Posterior vena cava (tissue), 2 donors: ENCODE measurements around the gene MED15. TPM values are rescaled to one million over a fixed set of nuclear protein-coding genes. Genes with fewer than 3 reads are reported as not detected.

ENCODE experiments used
- DNase-seq: peaks from one replicate; pipeline ENCODE4 v3.0.0-alpha.2; 2020; ENCODE audit warnings: low spot score
- intact Hi-C, 2 donors: fragments of 100-400 bp; cut with DNase I; formaldehyde crosslinking; loops; one replicate each; pipeline versions ENCODE4 v1.14.1 to v1.14.2; 2022 to 2023
- total RNA-seq, 2 donors: library from RNA; stranded (reverse); fragmentation: NEBNext Ultra II Directional; extraction: Animal tissue kit (Norgen Biotek cat#: 25700); gene quantifications; one replicate each; pipeline ENCODE4 v1.2.1, GENCODE V29; 2021
- donor health status: DM: yes; HTN: yes; CAD: no.
- donor health status: DM: yes; HTN: yes; CAD: no.

MED15 gene
- total RNA-seq, 2 donors from 2014 or later = 75.9 to 80.5 TPM

DNA sequence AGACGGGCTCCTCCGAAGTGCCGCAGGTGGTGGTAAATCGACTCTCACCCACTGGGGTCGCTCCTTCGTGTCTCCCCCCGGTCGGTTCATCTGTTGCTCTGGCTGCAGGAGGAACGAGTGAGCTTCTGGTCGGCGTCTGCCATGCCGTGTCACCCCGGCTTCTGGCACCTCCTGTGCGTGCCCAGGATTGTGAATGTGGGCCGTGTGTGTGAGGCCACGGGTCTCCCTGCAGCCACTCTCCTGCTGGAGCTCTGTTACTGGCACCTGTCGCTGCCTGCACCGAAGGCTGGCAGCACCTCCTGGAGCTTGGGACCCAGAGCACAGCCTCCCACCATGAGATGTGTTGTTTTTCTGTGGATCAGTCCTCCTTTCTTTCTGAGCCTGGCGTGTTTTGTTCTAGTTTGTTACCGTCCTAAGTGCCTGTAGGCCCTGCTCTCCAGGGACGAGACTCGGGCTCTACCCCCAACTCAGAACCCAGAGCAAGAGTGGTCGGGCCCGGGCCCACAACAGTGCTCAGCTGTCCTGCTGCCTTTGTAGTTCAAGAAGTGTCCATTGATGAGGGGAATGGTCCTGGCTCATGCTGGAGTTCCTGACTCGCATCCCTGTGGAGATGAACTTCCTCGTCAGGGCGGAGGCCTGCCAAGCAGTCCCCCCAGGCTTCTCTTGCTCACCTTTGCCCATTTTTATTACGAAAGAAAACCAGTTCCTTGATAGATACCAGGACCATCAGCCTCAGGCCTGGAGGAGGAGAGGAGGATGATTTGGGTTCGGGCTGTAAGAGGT, 66.6 kb downstream of the MED15 start:
- no peak for DNase-seq
- intact Hi-C loops = loop anchor here in 1 of 2 donors (10.0 kb wide), 1 partner anchor 1181 kb away; no protein-coding TSS in a partner anchor

GRCh38 chr22:20574920-20575353, 67.5 kb downstream of the MED15 start:
- DNase-seq = no peak
- intact Hi-C loops = loop anchor here in 1 of 2 donors (10.0 kb wide), 1 partner anchor 1180 kb away; no protein-coding TSS in a partner anchor

- intact Hi-C loops = loop anchor here in 1 of 2 donors (10.0 kb wide), 1 partner anchor 1179 kb away; no protein-coding TSS in a partner anchor
- no peak for DNase-seq
These were observed 68.5 kb downstream of the MED15 start for GRCh38 chr22:20575724-20576444.

DNA sequence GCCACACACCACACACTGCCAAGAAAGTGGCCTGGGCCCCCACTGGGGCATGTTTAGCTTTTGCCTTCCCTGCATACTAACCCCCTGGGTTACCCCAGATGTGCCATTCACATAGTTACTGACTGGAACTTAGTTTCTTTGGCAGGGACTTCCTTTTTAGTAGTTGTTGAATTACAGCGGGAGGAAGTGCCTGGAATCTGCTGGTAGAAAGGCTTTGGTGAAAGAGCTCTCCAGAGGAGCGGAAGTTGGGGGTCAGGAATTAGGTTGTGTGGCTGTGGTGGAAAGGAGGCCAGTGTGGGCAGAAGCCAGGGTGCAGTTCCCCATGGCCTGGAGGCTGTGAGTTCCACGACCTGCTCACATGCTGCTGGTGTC, 69.0 kb downstream of the MED15 start:
- no peak for DNase-seq
- intact Hi-C loops = loop anchor here in 1 of 2 donors (10.0 kb wide), 1 partner anchor 1178 kb away; no protein-coding TSS in a partner anchor

- DNase-seq = no peak
- intact Hi-C loops = loop anchor here in 1 of 2 donors (10.0 kb wide), 1 partner anchor 1178 kb away; no protein-coding TSS in a partner anchor
These were observed 69.6 kb downstream of the MED15 start for GRCh38 chr22:20577045-20577444.

- no peak for DNase-seq
- intact Hi-C loops = loop anchor here in 1 of 2 donors (10.0 kb wide), 1 partner anchor 1177 kb away; no protein-coding TSS in a partner anchor
These were observed 70.2 kb downstream of the MED15 start for GRCh38 chr22:20577549-20577975.

DNA sequence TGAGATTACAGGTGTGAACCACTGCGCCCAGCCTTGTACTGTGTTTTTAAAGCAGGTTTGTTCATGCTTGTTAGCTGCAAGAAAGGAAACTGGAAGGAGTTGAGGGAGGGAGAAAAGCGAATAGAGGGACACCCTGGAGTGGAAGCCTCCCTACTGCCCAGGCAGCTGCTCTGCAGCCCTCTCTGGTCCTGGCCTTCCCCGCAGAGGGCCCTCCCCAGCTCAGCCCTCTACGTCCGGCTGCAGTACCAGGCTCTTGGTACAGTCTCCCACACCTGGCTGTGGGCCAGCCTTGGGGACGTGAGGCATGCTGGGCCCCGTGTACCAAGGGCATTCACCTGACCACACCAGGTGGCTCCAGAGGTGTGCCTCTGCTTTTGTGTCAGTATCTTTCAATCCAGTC, 70.8 kb downstream of the MED15 start:
- intact Hi-C loops = loop anchor here in 1 of 2 donors (10.0 kb wide), 1 partner anchor 1177 kb away; no protein-coding TSS in a partner anchor
- DNase-seq = no peak

DNA sequence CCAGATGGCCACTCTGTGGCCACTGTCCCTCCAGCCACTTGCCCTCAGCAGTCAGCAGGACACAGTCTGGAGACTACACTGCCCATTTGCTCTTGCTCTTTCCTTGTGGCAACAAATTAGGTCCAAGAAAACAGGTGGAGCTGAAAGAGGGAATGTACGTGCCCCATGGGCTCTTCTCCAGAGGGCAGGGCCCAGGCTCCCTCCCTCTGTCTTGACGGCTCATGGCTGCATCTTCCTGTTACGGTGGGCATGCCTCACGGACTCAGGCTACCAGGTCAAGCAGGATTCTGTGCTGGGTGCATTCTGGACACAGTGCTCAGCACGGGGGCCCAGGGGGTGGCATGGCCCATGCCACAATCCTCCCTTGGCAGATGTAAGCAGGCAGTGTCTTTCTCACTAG, 71.3 kb downstream of the MED15 start:
- no peak for DNase-seq
- intact Hi-C loops = loop anchor here in 1 of 2 donors (10.0 kb wide), 1 partner anchor 1176 kb away; no protein-coding TSS in a partner anchor

GRCh38 chr22:20579273-20580120, 72.1 kb downstream of the MED15 start:
- DNase-seq = no peak
- intact Hi-C loops = loop anchor here in 1 of 2 donors (10.0 kb wide), 1 partner anchor 1175 kb away; no protein-coding TSS in a partner anchor

- DNase-seq = no peak
- intact Hi-C loops = no loop called here
These were observed 72.8 kb downstream of the MED15 start for GRCh38 chr22:20580179-20580578.

GRCh38 chr22:20580611-20581502, 73.4 kb downstream of the MED15 start:
- no peak for DNase-seq

DNA sequence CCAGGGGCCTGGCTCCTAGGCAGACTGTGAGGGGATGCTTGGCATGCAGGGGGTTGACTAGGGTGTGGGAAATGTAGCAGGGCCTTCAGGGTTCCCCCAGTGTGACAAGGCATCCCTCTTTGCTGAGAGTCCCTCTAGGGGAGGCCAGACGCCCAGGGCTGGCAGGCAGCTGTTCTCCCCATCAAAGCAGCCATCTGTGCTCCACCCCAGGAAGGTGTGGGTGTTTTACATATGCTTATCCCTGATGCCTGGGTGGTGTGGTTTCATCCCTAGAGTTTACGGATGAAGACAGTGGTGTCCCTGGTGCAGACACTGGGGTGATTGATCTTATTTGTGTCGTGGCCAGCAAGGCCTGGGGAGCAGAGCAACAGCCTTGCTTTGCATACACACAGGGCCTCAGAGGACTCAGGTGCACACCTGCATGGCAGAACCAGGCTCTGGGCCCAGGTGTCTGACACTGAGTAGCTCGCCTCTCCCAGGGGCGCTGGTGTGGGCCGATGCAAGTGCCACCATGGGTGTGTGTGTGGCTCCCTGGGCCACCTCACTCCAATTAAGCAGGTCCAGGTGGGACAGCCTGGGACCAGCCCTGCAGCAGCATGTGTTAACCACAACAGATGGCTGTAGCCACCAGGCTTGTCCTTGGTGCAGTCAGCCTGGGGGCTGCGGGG, 74.2 kb downstream of the MED15 start:
- intact Hi-C loops = no loop called here
- no peak for DNase-seq

More at GRCh38 chr22:20580611-20581502, 73.4 kb downstream of the MED15 start:
- intact Hi-C loops = no loop called here

GRCh38 chr22:20582171-20582511, 74.7 kb downstream of the MED15 start:
- no peak for DNase-seq
- intact Hi-C loops = no loop called here

DNA sequence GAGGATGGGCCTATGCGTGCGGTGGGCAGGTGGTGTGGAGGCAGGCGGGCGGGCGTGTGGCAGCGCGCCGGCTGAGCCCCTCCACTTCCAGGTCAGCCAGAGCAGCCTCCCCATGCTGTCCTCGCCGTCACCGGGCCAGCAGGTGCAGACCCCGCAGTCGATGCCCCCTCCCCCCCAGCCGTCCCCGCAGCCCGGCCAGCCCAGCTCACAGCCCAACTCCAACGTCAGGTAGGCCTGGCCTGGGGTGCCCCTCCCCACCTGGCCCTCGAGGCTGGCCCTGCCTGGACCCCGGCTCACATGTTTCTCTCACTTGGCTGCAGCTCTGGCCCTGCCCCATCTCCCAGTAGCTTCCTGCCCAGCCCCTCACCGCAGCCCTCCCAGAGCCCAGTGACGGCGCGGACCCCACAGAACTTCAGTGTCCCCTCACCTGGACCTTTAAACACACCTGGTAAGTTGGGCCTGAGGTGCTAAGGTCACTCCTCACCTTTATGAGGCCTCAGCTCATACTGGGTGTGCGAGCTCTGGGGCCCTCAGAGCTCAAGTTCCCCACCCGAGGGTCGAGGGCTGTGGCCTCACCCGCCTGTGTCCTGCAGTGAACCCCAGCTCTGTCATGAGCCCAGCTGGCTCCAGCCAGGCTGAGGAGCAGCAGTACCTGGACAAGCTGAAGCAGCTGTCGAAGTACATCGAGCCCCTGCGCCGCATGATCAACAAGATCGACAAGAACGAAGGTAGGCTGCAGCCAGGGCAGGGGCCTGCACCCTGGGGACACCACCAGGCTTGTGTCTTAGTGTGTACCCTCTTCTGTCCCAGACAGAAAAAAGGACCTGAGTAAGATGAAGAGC, 75.3 kb downstream of the MED15 start:
- no peak for DNase-seq

DNA sequence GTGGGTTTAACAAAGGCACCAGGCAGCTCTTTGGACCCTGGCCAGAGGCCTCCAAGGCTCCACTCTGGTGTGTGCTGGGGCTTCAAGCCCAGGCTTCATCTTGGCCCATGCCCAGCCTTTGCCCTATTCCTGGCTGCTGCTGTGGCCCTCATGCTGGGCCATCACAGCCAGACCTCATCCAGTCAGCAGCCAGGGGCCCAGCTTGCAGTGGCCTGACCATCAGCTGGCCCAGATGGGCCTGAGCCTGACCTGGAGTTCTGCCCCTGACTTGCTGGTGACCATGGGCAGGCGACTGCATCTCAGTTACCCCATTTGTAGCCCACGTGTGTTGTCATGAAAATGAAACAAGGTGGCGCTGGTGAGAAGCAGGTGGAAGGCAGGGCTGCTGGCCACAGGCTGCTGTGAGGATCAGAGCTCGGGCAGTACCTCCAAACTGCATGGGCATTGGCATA, 76.1 kb downstream of the MED15 start:
- intact Hi-C loops = no loop called here
- DNase-seq = no peak

More for the DNA sequence above, 75.3 kb downstream of the MED15 start:
- intact Hi-C loops = no loop called here

- intact Hi-C loops = no loop called here
These were observed 76.8 kb downstream of the MED15 start for GRCh38 chr22:20584029-20584871.

More at GRCh38 chr22:20584029-20584871, 76.8 kb downstream of the MED15 start:
- DNase-seq = no peak
